Stimulated activated CD4-positive, alpha-beta T cell treated with anti-CD3 and anti-CD28 coated beads, Interleukin-1b, Interleukin-23, amount 100 ng/mL, for 24 hours (primary cell): ENCODE data around the gene CXorf49.
"Not testable (repeated sequence)": the region's sequence is repeated elsewhere in the genome, so short reads cannot be mapped to it uniquely, and the experiment has no call there.

Source experiments
- DNase-seq, 4 experiments: peaks; one replicate each; pipeline ENCODE4 v3.0.0-alpha.2; 2020; ENCODE audit warnings: low read depth in 4 of 4, low spot score in 1 of 4

CXorf49 gene

GRCh38 chrX:71718185-71718584 is at the start of gene CXorf49:
Gene CXorf49, minus strand, starts transcription at chrX:71718285. Its CDS starts 134 bp downstream, at chrX:71718151.
- not testable (repeated sequence) for DNase-seq

DNA sequence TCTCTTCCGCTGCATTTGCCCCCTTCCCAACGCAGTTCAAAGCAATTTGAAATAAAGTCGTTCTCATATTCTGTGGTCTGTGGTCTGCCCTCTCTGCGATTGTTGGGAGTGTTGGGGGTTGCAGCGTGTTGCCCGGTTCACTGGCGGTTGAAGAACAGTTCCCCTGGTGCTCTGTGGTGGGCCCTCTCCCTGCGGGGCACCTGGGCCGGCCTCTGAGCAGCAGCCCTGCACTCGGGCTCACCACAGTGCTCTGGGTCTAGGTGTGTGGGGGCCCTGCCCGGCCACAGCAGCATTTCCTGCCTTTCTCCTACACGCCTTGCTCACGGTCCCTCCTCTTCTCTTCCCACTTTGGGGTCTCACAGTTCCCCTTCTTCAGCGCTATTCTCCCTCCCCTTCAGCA is 49.0 kb upstream of the CXorf49 start:
- not testable (repeated sequence) for DNase-seq

DNA sequence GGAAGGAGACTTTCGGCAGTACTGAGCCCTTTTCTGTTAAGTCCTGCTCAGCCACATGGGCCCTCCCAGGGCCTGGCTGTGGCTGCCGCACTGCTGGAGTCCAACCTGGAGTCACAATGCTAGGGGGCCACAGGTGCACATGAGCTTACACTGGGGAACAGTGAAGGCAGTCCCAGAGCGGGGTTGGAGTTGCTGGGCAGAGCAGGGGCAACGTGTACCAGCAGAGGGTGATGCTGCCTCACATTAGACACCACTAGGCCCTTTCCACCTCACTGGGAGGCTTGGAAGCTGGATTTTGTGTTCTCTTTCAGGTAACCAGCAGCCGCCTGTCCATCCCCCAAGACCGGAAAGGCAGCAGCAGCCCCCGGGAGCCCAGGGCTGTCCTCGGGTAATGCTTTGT is 47.5 kb upstream of the CXorf49 start:
- DNase-seq: not testable (repeated sequence)

- not testable (repeated sequence) for DNase-seq
These were observed 46.7 kb upstream of the CXorf49 start for GRCh38 chrX:71764832-71765231.

- not testable (repeated sequence) for DNase-seq
These were observed 45.0 kb upstream of the CXorf49 start, which contains the start of gene CXorf49B for GRCh38 chrX:71763049-71763448. Gene CXorf49B, plus strand, starts transcription at chrX:71763349. Its CDS starts 75 bp downstream, at chrX:71763424.

DNA sequence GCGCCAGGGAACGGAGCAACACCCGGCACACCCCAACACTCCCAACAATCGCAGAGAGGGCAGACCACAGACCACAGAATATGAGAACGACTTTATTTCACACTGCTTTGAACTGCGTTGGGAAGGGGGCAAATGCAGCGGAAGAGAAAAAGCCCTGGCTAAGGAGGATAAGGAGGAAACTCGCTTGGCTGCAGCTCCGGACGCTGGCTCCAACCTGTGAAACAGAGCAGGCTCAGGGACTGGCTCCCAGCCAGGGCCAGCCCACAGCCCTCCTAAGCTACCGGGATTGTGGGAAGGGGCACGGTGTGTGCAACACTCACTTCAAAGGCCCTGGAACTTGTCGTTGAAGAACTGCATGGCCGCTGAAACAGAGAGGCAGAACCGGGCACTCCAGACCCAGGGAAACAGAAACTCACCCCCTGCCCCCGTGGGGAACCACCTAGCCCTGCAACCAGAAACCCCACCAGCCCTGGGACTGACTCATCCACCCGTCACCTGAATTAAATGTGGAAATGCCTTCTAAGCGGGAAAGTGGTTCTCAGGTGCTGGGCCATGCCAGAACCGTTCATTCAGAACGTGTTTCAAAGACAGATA is 42.7 kb upstream of the CXorf49 start:
- DNase-seq: not testable (repeated sequence)

- DNase-seq: not testable (repeated sequence)
These were observed 2.3 kb upstream of the CXorf49 start for GRCh38 chrX:71720289-71720886.

- DNase-seq: not testable (repeated sequence)
These were observed 1.1 kb upstream of the CXorf49 start for GRCh38 chrX:71719195-71719594.

DNA sequence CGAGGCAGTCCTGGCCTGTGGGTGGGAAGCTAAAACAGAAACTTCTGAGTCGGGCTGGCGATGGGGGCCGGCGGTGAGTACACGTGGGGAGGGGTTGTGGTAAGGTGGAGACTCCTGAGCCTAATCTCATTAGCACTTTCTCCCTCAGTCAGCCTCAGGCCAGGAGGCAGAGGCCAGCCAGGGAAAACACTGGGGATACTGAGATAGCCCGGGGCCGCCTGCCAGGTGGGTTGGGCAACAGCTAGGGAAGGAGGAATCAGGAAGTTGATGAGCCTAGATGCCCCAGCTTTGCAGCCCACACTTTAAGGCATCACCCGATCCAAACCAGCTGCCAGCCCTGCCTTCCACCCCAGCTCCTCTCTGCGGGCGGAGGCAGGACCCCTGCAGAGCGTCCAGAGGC is 1.8 kb downstream of the CXorf49 start:
- DNase-seq: not testable (repeated sequence)

DNA sequence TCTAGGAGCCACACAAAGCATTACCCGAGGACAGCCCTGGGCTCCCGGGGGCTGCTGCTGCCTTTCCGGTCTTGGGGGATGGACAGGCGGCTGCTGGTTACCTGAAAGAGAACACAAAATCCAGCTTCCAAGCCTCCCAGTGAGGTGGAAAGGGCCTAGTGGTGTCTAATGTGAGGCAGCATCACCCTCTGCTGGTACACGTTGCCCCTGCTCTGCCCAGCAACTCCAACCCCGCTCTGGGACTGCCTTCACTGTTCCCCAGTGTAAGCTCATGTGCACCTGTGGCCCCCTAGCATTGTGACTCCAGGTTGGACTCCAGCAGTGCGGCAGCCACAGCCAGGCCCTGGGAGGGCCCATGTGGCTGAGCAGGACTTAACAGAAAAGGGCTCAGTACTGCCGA is 2.5 kb downstream of the CXorf49 start:
- DNase-seq: not testable (repeated sequence)

DNA sequence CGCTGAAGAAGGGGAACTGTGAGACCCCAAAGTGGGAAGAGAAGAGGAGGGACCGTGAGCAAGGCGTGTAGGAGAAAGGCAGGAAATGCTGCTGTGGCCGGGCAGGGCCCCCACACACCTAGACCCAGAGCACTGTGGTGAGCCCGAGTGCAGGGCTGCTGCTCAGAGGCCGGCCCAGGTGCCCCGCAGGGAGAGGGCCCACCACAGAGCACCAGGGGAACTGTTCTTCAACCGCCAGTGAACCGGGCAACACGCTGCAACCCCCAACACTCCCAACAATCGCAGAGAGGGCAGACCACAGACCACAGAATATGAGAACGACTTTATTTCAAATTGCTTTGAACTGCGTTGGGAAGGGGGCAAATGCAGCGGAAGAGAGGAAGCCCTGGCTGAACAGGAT is 4.0 kb downstream of the CXorf49 start:
- not testable (repeated sequence) for DNase-seq

GRCh38 chrX:71702853-71703252 is 15.2 kb downstream of the CXorf49 start:
- DNase-seq: not testable (repeated sequence)

- not testable (repeated sequence) for DNase-seq
These were observed 19.1 kb downstream of the CXorf49 start for GRCh38 chrX:71699023-71699344.

DNA sequence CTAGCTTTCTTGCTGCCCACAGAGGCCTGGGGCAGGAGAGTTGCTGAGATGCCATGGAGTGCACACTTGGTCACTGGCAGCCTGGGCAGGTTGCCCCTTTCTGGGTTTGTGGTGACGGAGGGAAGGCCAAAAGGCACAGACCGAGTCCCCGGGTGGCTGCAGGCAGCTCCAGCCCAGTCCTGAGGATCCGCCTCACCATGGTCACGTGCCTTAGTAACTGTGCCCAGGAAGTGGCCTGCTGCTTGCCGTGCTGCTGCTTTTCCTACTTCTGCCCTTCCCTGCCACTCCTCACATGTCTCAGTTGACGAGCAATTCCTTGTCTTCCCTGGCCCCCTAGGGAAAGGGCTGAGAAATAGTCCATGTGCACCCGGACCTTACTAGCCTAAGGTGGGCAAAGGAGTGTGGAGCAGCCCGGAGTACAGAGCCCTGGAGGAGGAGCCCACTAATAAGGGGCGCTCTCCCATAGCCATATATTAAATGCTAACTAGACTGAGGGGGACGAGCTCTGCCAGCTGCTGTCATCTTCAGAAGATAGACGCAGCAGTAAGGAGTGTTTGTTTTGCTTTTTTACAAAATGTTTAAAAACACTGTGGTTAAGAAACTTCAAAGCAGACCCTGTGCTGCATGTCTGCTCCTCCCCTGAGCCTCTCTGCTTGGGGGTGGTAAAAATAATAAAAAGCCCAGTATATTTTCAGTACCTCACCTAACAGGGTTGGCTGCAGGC is 19.6 kb downstream of the CXorf49 start:
- DNase-seq: not testable (repeated sequence)

- not testable (repeated sequence) for DNase-seq
These were observed 20.4 kb downstream of the CXorf49 start for GRCh38 chrX:71697466-71698298.

- DNase-seq: not testable (repeated sequence)
These were observed 21.2 kb downstream of the CXorf49 start for GRCh38 chrX:71696641-71697465.

DNA sequence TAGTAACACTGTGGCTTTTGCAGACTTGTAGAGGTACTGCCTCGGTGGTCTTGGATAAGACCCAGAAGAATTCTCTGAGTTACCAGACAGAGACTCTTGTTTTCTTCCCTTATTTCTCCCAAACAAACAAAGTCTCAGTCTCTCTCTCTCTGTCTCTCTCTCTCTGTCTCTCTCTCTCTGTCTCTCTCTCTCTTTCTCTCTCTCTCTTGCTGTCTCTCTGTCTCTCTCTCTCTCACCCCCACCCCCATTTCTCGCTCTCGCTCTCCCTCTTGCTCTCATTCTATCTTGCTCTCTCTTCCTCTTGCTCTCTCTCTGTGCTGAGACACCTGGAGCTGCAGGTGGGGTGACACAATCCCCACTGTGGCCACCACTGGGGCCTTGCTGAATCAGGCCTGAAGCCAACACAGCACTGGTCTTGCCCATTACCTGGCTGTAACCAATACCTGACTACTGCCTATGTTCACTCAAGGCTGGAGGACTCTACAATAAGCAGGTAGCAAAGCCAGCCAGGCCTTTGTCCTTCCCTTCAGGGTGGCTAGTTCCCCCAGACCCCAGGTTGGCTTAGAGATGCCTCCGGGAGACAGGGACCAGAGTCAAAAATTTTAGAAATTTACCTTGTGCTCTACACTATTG is 38.4 kb downstream of the CXorf49 start:
- DNase-seq: no peak

- DNase-seq: not testable (repeated sequence)
These were observed 40.9 kb downstream of the CXorf49 start for GRCh38 chrX:71677195-71677594.

- not testable (repeated sequence) for DNase-seq
These were observed 41.9 kb downstream of the CXorf49 start for GRCh38 chrX:71676068-71676795.
